NB4 (cell line): ENCODE results near the gene ERICH2.

ENCODE experiments used
- DNase-seq: peaks from one replicate; pipeline ENCODE4 v3.0.0; 2010; ENCODE audit warnings: low read depth
- H3K4me3 ChIP-seq: one replicate; pipeline ENCODE4 v1.5.1; 2011; ENCODE audit warnings: mild to moderate bottlenecking, low read depth, low read length, moderate library complexity
- CTCF ChIP-seq: IDR thresholded peaks from one replicate; pipeline ENCODE4 v1.5.1; 2012; ENCODE audit warnings: low read depth, low read length
- MAX ChIP-seq: IDR thresholded peaks from 2 replicates; pipeline ENCODE4 v1.6.1; 2011; ENCODE audit warnings: low read depth, low read length
- MYC ChIP-seq: IDR thresholded peaks from 2 replicates; pipeline ENCODE4 v1.6.1; 2011; ENCODE audit warnings: low read depth, low read length
- POLR2A ChIP-seq: IDR thresholded peaks from 2 replicates; pipeline ENCODE4 v1.6.1; 2011; ENCODE audit warnings: mild to moderate bottlenecking; ENCODE audit not compliant: insufficient read length; ENCODE audit errors: extremely low read depth

ERICH2 gene

GRCh38 chr2:170813611-170814532 lies 43.7 kb downstream of the ERICH2 start:
- H3K4me3 ChIP-seq: no peak overlapping the region
- TF ChIP-seq CTCF: no peak
- no peak for TF ChIP-seq POLR2A
- peak; percentile 63 for TF ChIP-seq MAX
- DNase-seq: peak; percentile 67

- TF ChIP-seq POLR2A (no peak), CTCF (no peak), MAX (no peak), MYC (no peak)
- no peak for DNase-seq
- H3K4me3 ChIP-seq: no peak overlapping the region
Observed at GRCh38 chr2:170814533-170815230, 44.5 kb downstream of the ERICH2 start.

- DNase-seq: no peak
- TF ChIP-seq POLR2A (no peak), CTCF (no peak), MAX (no peak), MYC (no peak)
- H3K4me3 ChIP-seq: no peak overlapping the region
Observed at GRCh38 chr2:170815311-170815710, 45.1 kb downstream of the ERICH2 start.

GRCh38 chr2:170815746-170816503 lies 45.7 kb downstream of the ERICH2 start:
- no peak overlapping the region for H3K4me3 ChIP-seq
- TF ChIP-seq CTCF: peak; percentile 70
- no peak for TF ChIP-seq MYC
- peak; percentile 80 for DNase-seq

- TF ChIP-seq MAX (no peak), CTCF (no peak), POLR2A (no peak)
- no peak within 1 kb of the TSS for H3K4me3 ChIP-seq
- peak; percentile 65 for DNase-seq
Observed at GRCh38 chr2:170816504-170817092, 46.4 kb downstream of the ERICH2 start, which contains the start of gene GAD1. Gene GAD1 (plus strand): TSS chr2:170816887. CDS start chr2:170818592, 1,705 bp downstream.
